NCI-H524 (cell line): Measurements from ENCODE around the gene OR2AT4.
"Not testable (repeated sequence)": the region's sequence is repeated elsewhere in the genome, so short reads cannot be mapped to it uniquely, and the experiment has no call there.

ENCODE experiments used
- DNase-seq, 2 experiments: peaks; one replicate each; lab custom pipeline; 2025; lab: John Stamatoyannopoulos, UW

The OR2AT4 gene

GRCh38 chr11:75068559-75068958, 28.1 kb downstream of the OR2AT4 start:
- DNase-seq = no peak

GRCh38 chr11:75066061-75066460, 30.6 kb downstream of the OR2AT4 start:
- no peak for DNase-seq

GRCh38 chr11:75063741-75064314, 32.8 kb downstream of the OR2AT4 start:
- no peak for DNase-seq

GRCh38 chr11:75059299-75059698, 37.4 kb downstream of the OR2AT4 start:
- DNase-seq = no peak

GRCh38 chr11:75056814-75057213, 39.9 kb downstream of the OR2AT4 start:
- DNase-seq = no peak

- no peak for DNase-seq
These were observed 41.2 kb downstream of the OR2AT4 start for GRCh38 chr11:75055511-75055910.

- DNase-seq = no peak
These were observed 44.2 kb downstream of the OR2AT4 start for GRCh38 chr11:75052457-75052856.

- DNase-seq = no peak
These were observed 45.6 kb downstream of the OR2AT4 start for GRCh38 chr11:75051043-75051442.

- no peak for DNase-seq
These were observed 46.2 kb downstream of the OR2AT4 start for GRCh38 chr11:75050516-75050915.

- not testable (repeated sequence) for DNase-seq
These were observed 47.0 kb downstream of the OR2AT4 start for GRCh38 chr11:75049501-75050266.

GRCh38 chr11:75047191-75047590, 49.5 kb downstream of the OR2AT4 start:
- no peak for DNase-seq

- not testable (repeated sequence) for DNase-seq
These were observed 50.0 kb downstream of the OR2AT4 start for GRCh38 chr11:75046668-75047067.

- peak; percentile 90 to 93 for DNase-seq
These were observed 52.1 kb downstream of the OR2AT4 start for GRCh38 chr11:75044381-75045170.

GRCh38 chr11:75041821-75042220, 54.9 kb downstream of the OR2AT4 start:
- DNase-seq = peak in 1 of 2 experiments; percentile 18

GRCh38 chr11:75041263-75041662, 55.4 kb downstream of the OR2AT4 start:
- no peak for DNase-seq

GRCh38 chr11:75040167-75040770, 56.4 kb downstream of the OR2AT4 start:
- no peak for DNase-seq

- peak; percentile 4 to 22 for DNase-seq
These were observed 60.6 kb downstream of the OR2AT4 start for GRCh38 chr11:75035911-75036565.

GRCh38 chr11:75035256-75035655, 61.4 kb downstream of the OR2AT4 start:
- DNase-seq = no peak

- DNase-seq = no peak
These were observed 62.8 kb downstream of the OR2AT4 start for GRCh38 chr11:75033916-75034315.

- DNase-seq = no peak
These were observed 64.1 kb downstream of the OR2AT4 start for GRCh38 chr11:75032550-75032935.

GRCh38 chr11:75031771-75032549, 64.7 kb downstream of the OR2AT4 start:
- peak in 1 of 2 experiments; percentile 21 for DNase-seq
